Large intestine (tissue), 3 donors: ENCODE measurements around the gene UNC5B. TPM values are rescaled to one million over a fixed set of nuclear protein-coding genes. Genes with fewer than 3 reads are reported as not detected.

Experiments
- DNase-seq, 2 donors: peaks; one replicate each; pipeline versions ENCODE4 v3.0.0 to v3.0.0-alpha.2; 2013
- H3K27ac ChIP-seq: one replicate; pipeline ENCODE4 v1.5.1; 2013; ENCODE audit warnings: low read length
- H3K27me3 ChIP-seq: 2 replicates; pipeline ENCODE4 v1.6.1; 2013; ENCODE audit warnings: low read length; ENCODE audit not compliant: control insufficient read depth, insufficient read depth
- H3K36me3 ChIP-seq: 2 replicates; pipeline ENCODE4 v1.6.1; 2013; ENCODE audit warnings: low read length; ENCODE audit not compliant: control insufficient read depth, insufficient read depth
- H3K4me1 ChIP-seq: one replicate; pipeline ENCODE4 v1.6.1; 2013; ENCODE audit warnings: low read length; ENCODE audit not compliant: control insufficient read depth, insufficient read depth
- H3K4me3 ChIP-seq: one replicate; pipeline ENCODE4 v1.5.1; 2013; ENCODE audit warnings: low read length
- H3K9me3 ChIP-seq: one replicate; pipeline ENCODE4 v1.6.1; 2013; ENCODE audit warnings: mild to moderate bottlenecking, low read depth, low read length, moderate library complexity; ENCODE audit not compliant: control insufficient read depth
- WGBS: methylation state at CpG from one replicate; pipeline ENCODE4 v1.1.5; 2013; ENCODE audit warnings: low lambda C conversion rate; ENCODE audit not compliant: insufficient coverage; 5-methylcytosine and 5-hydroxymethylcytosine counted together
- polyA plus RNA-seq: library from polyadenylated mRNA; unstranded; fragments of 120-200 nt; gene quantifications from one replicate; pipeline ENCODE4 v1.2.1, GENCODE V29; 2013

The UNC5B gene
- polyA plus RNA-seq, 1 donor: 10.5 TPM

- WGBS: 60% methylated on average over 3 of the region's 19 CpGs
- DNase-seq: peak; percentile 41 to 56
- Histone ChIP-seq H3K9me3 (no peaks in the 10 kb centered on the region), H3K36me3 (no peaks in the 10 kb centered on the region), H3K4me3 (no peak overlapping the region), H3K4me1 (peaks cover 9% of the 10 kb centered on the region), H3K27me3 (no peaks in the 10 kb centered on the region), H3K27ac (no peak overlapping the region)
Measured at GRCh38 chr10:71312811-71313789, 100.7 kb downstream of the UNC5B start.

DNA sequence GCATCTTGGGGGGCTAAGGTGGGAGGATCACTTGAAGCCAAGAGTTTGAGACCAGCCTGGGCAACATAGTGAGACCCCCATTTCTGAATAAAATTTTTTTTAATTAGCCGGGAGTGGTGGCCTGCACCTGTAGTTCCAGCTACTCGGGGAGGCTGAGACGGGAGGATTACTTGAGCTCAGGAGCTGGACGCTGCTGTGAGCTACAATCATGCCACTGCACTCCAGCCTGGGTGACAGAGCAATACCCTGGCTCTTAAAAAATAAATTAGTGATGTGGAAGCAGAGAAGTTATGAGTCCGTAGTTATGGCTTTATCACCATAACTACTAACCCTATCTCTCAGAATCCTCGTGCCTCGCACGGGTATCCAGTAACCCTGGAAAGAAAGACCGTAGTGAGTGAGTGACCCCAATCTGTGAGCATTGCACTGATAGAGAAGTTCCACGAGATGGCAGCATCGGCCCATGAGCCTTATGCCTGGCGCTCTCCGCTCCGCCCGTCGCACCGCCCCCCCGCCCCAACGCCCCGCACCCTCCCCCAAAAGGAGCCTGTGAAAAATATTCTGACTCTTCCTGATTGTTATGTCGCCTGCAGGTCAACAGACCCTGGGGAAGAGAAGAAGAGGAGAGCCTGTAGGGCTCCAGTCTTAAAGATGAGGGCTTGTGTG is 101.8 kb downstream of the UNC5B start:
- Histone ChIP-seq H3K4me1 (peaks cover 6% of the 10 kb centered on the region), H3K27me3 (no peaks in the 10 kb centered on the region), H3K9me3 (no peaks in the 10 kb centered on the region), H3K36me3 (no peaks in the 10 kb centered on the region), H3K27ac (no peak overlapping the region), H3K4me3 (no peak overlapping the region)
- no peak for DNase-seq
- 7% methylated on average over 3 of the region's 21 CpGs for WGBS

DNA sequence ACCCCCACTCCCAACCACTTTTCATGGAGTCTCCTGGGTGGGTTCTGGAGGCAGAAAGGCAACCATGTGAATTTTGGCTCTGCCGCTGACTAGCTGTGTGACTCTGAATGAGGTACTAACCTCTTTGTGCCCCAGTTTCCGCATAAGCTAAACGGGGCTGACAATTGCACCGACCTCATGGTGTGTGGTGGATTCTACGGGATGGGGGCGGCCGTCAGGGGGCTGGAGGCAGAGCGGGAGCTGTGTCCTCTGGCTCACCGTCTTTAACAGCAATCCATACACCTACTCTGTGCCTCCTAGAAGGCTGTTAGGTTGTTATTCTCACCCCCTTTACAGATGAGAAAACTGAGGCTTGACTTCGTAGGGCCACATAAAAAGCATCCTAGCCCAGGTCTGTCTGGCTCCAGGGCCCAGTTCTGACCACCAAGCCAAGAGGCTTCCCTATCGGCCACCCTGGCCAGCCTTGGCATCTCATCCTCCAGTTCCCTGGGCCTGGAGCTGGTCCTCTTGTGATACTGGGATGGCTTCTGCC is 102.4 kb downstream of the UNC5B start:
- Histone ChIP-seq H3K4me3 (no peak overlapping the region), H3K9me3 (no peaks in the 10 kb centered on the region), H3K27me3 (no peaks in the 10 kb centered on the region), H3K27ac (no peak overlapping the region), H3K36me3 (no peaks in the 10 kb centered on the region), H3K4me1 (peaks cover 6% of the 10 kb centered on the region)
- WGBS: no CpG with 5 or more reads among the region's 11 CpGs
- no peak for DNase-seq

DNA sequence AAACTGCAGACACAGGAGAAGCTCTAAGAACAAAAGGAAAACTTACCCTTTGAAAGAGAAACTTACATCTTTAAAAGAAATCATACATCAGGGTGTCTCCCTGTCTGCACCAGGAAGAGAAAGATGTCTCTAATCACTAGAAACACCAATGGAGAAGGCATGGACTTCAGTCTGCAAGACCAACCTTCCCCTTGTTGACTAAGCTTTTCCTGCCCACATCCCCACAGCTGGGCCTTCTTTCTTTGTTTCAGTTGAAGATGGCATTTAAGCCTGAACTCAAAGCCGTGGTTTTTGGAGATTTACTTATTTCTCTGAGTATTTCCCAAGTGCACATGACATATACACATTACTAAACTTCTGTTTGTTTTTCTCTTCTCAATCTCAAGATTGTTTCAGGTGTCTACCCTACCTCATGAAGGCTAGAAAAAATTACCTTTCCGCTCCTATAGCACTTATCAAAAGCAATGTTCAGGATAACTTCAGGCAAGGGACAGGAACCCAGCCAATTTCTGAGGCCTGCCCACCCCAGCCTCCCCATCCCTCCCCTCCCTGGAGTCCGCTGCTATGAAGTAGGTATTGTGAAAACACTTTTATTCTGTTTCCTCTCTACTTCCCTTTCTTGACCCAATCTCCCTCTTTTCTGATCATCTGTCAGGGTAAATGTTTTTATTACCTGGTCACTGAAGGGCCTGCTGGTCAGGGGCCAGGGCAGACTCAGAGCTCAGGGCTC is 103.9 kb downstream of the UNC5B start:
- H3K27ac ChIP-seq: no peak overlapping the region
- H3K4me1 ChIP-seq: peaks cover 6% of the 10 kb centered on the region
- H3K4me3 ChIP-seq: no peak overlapping the region
- DNase-seq: peak in 1 of 2 donors; percentile 33
- no CpG with 5 or more reads among the region's 3 CpGs for WGBS
- no peaks in the 10 kb centered on the region for H3K9me3 ChIP-seq
- no peaks in the 10 kb centered on the region for H3K36me3 ChIP-seq
- no peaks in the 10 kb centered on the region for H3K27me3 ChIP-seq

DNA sequence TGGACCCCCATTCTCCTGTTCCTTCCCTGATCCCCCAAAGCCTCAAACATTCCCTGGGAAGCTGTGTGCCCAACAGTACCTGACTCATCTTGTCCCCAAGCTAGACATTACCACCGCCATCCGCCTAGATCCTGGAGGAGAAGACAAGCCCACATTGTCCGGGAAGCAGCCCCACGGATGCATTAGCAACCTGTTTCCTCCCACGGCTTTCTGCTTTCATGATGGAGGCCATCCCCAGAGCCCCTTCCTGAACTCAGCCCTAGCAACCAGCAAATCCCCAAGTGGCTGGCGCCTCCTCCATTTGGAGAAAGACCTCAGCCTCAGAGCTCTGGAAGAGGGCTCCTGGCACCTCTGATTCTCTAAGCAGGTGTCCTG is 104.4 kb downstream of the UNC5B start:
- DNase-seq: no peak
- H3K4me3 ChIP-seq: no peak overlapping the region
- H3K9me3 ChIP-seq: no peaks in the 10 kb centered on the region
- no peak overlapping the region for H3K27ac ChIP-seq
- no CpG with 5 or more reads among the region's 6 CpGs for WGBS
- no peaks in the 10 kb centered on the region for H3K36me3 ChIP-seq
- no peaks in the 10 kb centered on the region for H3K27me3 ChIP-seq
- H3K4me1 ChIP-seq: peaks cover 6% of the 10 kb centered on the region

GRCh38 chr10:71317739-71318138 is 105.4 kb downstream of the UNC5B start:
- no peak for DNase-seq
- Histone ChIP-seq H3K4me1 (peaks cover 6% of the 10 kb centered on the region), H3K36me3 (peaks cover 1% of the 10 kb centered on the region), H3K27me3 (no peaks in the 10 kb centered on the region), H3K27ac (no peak overlapping the region), H3K4me3 (no peak overlapping the region), H3K9me3 (no peaks in the 10 kb centered on the region)
- WGBS: no CpG with 5 or more reads among the region's 6 CpGs

DNA sequence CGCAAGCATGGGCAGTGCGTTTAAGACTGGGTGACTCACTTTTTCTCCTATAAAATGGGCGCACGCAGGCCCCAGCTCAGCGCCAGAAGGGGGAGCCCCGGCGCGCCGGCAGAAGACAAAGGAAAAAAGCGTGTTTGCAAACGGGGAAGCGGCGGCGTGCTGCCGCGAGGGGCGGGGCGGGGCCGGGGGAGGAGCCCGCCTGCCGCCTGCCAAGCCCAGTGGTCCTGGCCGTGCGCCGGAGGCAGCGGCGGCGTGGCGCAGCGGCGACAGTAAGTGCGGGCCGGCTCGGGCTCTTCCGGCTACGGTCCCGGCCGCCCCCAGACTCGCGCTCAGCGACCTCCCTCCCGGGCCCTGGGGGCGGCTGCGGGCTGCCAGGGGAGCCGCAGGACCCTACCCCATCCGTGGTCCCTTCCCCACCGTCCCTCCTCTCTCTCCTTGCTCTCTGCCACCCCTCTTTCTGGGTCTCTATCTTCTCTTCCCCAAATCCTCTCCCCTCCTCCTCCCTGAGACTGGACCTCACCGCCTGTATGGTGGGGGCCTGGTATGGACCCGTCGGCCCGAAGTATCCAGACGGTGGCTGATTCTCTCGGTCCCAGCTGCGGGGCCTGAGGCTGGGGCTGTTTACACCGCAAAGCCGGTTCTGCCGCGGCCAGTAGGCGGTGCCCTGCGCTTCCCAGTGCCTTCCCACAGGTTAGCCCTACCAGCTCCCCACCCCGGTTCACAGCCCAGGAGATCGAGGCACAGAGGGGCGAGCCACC is 106.9 kb downstream of the UNC5B start, which contains the start of gene SLC29A3:
Gene SLC29A3, plus strand, starts transcription at position 218 of the 758 bp plus-strand sequence. Its CDS starts 51 bp downstream, at position 269.
- H3K4me1 ChIP-seq: peaks cover 6% of the 10 kb centered on the region
- no peaks in the 10 kb centered on the region for H3K27me3 ChIP-seq
- H3K27ac ChIP-seq: peak within 1 kb of the TSS; percentile 41
- no peaks in the 10 kb centered on the region for H3K9me3 ChIP-seq
- no CpG with 5 or more reads among the region's 62 CpGs for WGBS
- peak within 1 kb of the TSS; percentile 59 for H3K4me3 ChIP-seq
- peaks cover 14% of the 10 kb centered on the region for H3K36me3 ChIP-seq
- DNase-seq: peak; percentile 78 to 83

GRCh38 chr10:71319800-71320392 is 107.5 kb downstream of the UNC5B start:
- Histone ChIP-seq H3K27me3 (no peaks in the 10 kb centered on the region), H3K27ac (no peak overlapping the region), H3K4me1 (peaks cover 6% of the 10 kb centered on the region), H3K36me3 (peaks cover 21% of the 10 kb centered on the region), H3K9me3 (no peaks in the 10 kb centered on the region), H3K4me3 (peak overlapping the region; percentile 59)
- WGBS: no CpG with 5 or more reads among the region's 8 CpGs
- DNase-seq: no peak

DNA sequence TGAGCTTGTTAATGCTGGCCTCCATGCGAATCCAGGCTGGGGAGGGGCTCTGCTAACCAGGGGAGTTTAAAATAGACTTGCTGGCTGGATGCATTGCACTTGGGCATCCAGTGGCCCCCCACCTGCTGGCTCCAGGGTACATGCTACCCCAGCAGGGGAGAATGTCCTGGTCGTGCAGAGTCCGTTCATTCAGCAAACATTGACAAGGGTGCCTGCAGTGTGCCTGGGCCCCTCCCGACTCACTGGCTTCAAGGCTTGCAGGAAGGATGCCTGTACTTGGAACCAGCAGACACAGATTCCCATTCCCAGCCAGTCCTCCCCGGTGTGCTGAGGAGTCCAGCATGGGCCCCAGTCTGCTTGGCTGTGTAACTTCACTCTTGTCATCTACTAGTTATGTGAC is 108.2 kb downstream of the UNC5B start:
- H3K4me1 ChIP-seq: peaks cover 6% of the 10 kb centered on the region
- no peaks in the 10 kb centered on the region for H3K9me3 ChIP-seq
- H3K4me3 ChIP-seq: no peak overlapping the region
- WGBS: no CpG with 5 or more reads among the region's 5 CpGs
- DNase-seq: no peak
- H3K27me3 ChIP-seq: no peaks in the 10 kb centered on the region
- no peak overlapping the region for H3K27ac ChIP-seq
- H3K36me3 ChIP-seq: peaks cover 27% of the 10 kb centered on the region
